HepG2 (cell line): Measurements from ENCODE around the gene PLEKHG7.

Experiments used
- CTCF ChIP-seq: sonication (generic); formaldehyde crosslinking; IDR thresholded peaks from 2 replicates; pipeline ENCODE4 v1.5.0; 2020; ENCODE audit warnings: mild to moderate bottlenecking, missing genetic modification reagents, moderate library complexity
- EZH2 ChIP-seq: conservative IDR thresholded peaks from 2 replicates; pipeline ENCODE4 v1.6.1; 2012; ENCODE audit warnings: mild to moderate bottlenecking, low read depth, low read length, moderate library complexity
- HNRNPH1 ChIP-seq: fragments of 200-400 bp; formaldehyde crosslinking; optimal IDR thresholded peaks from 2 replicates; pipeline ENCODE3; 2017; ENCODE audit warnings: mild to moderate bottlenecking, low read depth, low read length
- HOXA7 ChIP-seq: sonication (generic); formaldehyde crosslinking; IDR thresholded peaks from 2 replicates; pipeline ENCODE4 v1.8.1; 2022; ENCODE audit warnings: mild to moderate bottlenecking, missing genetic modification reagents, moderate library complexity
- POLR2AphosphoS5 ChIP-seq: IDR thresholded peaks from 2 replicates; pipeline ENCODE4 v1.6.1; 2012; ENCODE audit warnings: low read depth, low read length
- SUZ12 ChIP-seq: fragments of 150-350 bp; IDR thresholded peaks from 2 replicates; pipeline ENCODE4 v1.6.1; 2014; ENCODE audit warnings: low read depth, low read length
- ZNF513 ChIP-seq: sonication (generic); formaldehyde crosslinking; conservative IDR thresholded peaks from 2 replicates; pipeline ENCODE4 v1.5.0; 2020; ENCODE audit warnings: missing genetic modification reagents
- TF ChIP-seq, protein P1 (sequence below): sonication (generic); formaldehyde crosslinking; conservative IDR thresholded peaks from 2 replicates; pipeline ENCODE4 v1.8.1; 2023; ENCODE audit warnings: missing genetic modification reagents

DNA sequence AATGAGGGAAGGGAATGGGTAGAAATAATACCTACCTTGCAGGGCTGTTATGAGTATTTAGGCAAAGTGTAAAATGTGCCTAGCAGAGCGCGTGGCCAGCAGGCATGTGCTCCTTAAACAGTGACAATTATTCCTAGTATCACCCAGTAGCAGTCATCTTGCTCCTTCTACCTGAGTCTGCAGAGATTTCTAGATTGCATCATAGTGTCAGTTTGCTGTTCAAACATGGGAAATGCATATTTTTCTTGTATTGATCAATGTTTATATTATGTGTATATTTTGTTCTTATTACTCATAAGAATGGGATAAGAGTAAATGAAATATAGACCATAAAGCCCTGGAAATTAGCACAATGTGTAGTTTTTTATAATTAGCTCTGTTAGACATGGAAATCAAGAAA lies 37.3 kb upstream of the PLEKHG7 start:
- no peak for TF ChIP-seq CTCF (CRISPR knock-in tag)
- no peak for TF ChIP-seq HNRNPH1
- no peak for TF ChIP-seq POLR2AphosphoS5
- TF ChIP-seq SUZ12 = no peak
- no peak for TF ChIP-seq HOXA7 (CRISPR knock-in tag)
- TF ChIP-seq, protein P1, sequence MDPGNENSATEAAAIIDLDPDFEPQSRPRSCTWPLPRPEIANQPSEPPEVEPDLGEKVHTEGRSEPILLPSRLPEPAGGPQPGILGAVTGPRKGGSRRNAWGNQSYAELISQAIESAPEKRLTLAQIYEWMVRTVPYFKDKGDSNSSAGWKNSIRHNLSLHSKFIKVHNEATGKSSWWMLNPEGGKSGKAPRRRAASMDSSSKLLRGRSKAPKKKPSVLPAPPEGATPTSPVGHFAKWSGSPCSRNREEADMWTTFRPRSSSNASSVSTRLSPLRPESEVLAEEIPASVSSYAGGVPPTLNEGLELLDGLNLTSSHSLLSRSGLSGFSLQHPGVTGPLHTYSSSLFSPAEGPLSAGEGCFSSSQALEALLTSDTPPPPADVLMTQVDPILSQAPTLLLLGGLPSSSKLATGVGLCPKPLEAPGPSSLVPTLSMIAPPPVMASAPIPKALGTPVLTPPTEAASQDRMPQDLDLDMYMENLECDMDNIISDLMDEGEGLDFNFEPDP (CRISPR knock-in tag) = no peak
- no peak for TF ChIP-seq EZH2
- TF ChIP-seq ZNF513 (CRISPR knock-in tag) = no peak
